Body of pancreas (tissue), 4 donors: Measurements from ENCODE around the gene HES4.

Experiments used
- POLR2A ChIP-seq, 3 donors: fragments of 450-650 bp; IDR thresholded peaks; one replicate each; pipeline ENCODE4 v1.6.1; 2016; ENCODE audit warnings: antibody characterized with exemption in 3 of 3, mild to moderate bottlenecking in 2 of 3
- TF ChIP-seq, protein P1 (sequence below), 7 experiments: fragments of 450-650 bp in 4 of 7; fragments of 200-600 bp in 3 of 7; sonication (generic) in 3 of 7; IDR thresholded peaks; one replicate each; pipeline ENCODE4 v1.5.1; 2016 to 2019; ENCODE audit warnings: antibody characterized with exemption in 7 of 7

- TF ChIP-seq, protein P1, sequence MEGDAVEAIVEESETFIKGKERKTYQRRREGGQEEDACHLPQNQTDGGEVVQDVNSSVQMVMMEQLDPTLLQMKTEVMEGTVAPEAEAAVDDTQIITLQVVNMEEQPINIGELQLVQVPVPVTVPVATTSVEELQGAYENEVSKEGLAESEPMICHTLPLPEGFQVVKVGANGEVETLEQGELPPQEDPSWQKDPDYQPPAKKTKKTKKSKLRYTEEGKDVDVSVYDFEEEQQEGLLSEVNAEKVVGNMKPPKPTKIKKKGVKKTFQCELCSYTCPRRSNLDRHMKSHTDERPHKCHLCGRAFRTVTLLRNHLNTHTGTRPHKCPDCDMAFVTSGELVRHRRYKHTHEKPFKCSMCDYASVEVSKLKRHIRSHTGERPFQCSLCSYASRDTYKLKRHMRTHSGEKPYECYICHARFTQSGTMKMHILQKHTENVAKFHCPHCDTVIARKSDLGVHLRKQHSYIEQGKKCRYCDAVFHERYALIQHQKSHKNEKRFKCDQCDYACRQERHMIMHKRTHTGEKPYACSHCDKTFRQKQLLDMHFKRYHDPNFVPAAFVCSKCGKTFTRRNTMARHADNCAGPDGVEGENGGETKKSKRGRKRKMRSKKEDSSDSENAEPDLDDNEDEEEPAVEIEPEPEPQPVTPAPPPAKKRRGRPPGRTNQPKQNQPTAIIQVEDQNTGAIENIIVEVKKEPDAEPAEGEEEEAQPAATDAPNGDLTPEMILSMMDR (IDR thresholded peaks at IDR 0.05): no peak
- TF ChIP-seq POLR2A (IDR thresholded peaks at IDR 0.05): no peak
These were observed 4.5 kb upstream of the HES4 start for GRCh38 chr1:1004420-1004779.
